GM18520 (cell line): ENCODE data around the gene ARL13B.

Experiments used
- ATAC-seq: cut with Tn5 transposase; IDR thresholded peaks from one replicate; pipeline ENCODE4 v1.9.1; 2021; ENCODE audit not compliant: unreplicated experiment

The ARL13B gene

DNA sequence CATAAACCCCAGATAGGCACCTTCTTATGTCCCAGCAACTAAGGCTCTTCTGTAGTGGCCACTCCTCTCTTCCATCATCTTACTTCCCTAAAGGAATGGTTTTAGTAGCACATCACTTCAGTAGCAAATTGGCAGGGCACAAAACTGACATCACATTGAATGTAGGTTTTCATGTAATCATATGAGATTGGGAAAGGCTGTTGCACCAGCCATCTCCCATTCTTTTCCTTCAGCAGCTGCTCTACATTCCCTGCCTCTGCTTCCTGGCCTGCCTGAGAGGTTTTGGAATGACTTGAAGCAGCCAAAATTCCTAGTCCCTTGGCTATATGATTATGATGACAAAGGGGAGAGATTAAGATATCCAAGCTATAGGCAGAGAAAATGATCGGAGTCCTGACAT, 119.4 kb downstream of the ARL13B start:
- no peak for ATAC-seq

DNA sequence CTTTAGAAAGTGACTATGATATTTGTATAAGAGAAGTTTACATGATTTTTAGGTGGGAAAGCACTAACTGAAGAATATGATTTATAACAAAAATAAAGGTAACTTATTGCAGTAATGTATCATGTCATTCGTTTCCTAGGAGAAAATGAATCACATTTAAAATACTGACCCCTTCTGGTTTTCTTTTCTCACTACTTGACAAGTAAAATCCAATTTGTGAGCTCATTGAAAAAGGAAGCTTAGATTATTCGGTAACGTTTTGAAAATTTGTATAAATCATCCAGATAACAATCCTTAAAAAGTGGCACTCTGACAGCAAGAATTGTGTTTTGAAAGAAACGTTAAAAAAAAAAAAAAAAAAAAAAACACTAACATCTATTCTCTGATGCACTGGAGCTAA, 121.9 kb downstream of the ARL13B start:
- no peak for ATAC-seq
